ENCODE measurements around the gene HSD17B11. TPM values are rescaled to one million over a fixed set of nuclear protein-coding genes. Genes with fewer than 3 reads are reported as not detected.

The HSD17B11 gene
- total RNA-seq, 2 experiments from 2014 or later = 21.2 to 21.7 TPM

DNA sequence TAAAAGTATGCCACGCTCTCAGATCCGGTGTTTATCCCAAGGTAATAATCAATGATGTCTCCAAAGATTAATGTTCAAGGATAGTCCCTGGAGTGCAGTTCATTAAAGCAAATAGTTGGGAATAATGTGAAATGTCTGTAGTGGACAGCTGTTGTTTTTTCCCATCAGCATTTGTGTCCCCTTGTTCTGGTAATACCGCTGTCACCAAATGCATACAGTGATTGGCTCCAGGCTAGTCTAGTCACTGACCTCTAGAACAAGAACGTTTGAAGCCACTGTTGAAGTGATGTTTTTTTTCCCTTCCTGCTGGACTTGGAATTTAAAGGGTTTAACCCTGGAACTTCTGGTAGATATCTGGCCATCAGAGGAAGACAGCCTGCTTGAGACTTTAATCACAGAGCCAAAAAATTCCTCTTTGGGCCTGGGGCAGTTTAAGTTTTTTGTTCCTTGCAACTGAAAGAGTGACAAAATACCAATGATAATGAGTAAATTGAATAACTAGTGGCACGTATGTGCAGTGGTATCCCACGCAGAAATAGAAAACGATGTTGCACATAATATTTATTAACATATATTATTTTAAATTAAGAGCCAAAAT is 30.6 kb downstream of the HSD17B11 start:
- peaks cover 3% of the 10 kb centered on the region for H3K36me3 Mint-ChIP-seq (ENCODE audit: low read depth)
- intact Hi-C loops (cut with micrococcal nuclease) = no loop called here
- POLR2A ChIA-PET = no interaction called here
- CTCF ChIA-PET = interaction anchor here (0.6 to 1.6 kb wide), 3 partner anchors 16 to 105 kb away, joined by 3 to 5 read pairs (median 3); no protein-coding TSS in a partner anchor
- no peaks in the 10 kb centered on the region for H3K4me1 Mint-ChIP-seq (ENCODE audit: low read depth)
- ATAC-seq = no peak
- H3K27me3 Mint-ChIP-seq = no peaks in the 10 kb centered on the region
- no peak for DNase-seq
- no peak overlapping the region for H3K27ac Mint-ChIP-seq
- no peak overlapping the region for H3K4me3 Mint-ChIP-seq
- no peaks in the 10 kb centered on the region for H3K9me3 Mint-ChIP-seq
- TF ChIP-seq, protein P1, sequence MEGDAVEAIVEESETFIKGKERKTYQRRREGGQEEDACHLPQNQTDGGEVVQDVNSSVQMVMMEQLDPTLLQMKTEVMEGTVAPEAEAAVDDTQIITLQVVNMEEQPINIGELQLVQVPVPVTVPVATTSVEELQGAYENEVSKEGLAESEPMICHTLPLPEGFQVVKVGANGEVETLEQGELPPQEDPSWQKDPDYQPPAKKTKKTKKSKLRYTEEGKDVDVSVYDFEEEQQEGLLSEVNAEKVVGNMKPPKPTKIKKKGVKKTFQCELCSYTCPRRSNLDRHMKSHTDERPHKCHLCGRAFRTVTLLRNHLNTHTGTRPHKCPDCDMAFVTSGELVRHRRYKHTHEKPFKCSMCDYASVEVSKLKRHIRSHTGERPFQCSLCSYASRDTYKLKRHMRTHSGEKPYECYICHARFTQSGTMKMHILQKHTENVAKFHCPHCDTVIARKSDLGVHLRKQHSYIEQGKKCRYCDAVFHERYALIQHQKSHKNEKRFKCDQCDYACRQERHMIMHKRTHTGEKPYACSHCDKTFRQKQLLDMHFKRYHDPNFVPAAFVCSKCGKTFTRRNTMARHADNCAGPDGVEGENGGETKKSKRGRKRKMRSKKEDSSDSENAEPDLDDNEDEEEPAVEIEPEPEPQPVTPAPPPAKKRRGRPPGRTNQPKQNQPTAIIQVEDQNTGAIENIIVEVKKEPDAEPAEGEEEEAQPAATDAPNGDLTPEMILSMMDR (IDR thresholded peaks at IDR 0.05) = no peak

DNA sequence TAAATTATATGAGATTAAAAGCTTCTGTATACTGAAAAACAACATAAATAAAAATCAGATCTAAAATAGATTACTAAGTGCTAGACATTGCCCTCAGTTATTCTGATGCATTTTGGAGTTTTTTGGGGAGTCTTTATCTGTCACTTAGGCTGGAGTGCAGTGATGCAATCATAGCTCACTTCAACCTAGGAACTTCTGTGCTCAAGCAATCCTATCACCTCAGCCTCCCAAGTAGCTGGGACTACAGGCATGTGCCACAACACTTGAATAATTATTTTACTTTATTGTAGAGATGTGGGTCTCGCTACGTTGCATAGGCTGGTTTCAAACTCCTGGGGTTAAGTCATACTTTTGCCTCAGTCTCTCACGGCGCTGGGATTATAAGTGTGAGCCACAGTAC is 31.7 kb downstream of the HSD17B11 start:
- POLR2A ChIA-PET = no interaction called here
- intact Hi-C loops (cut with micrococcal nuclease) = loop anchor here (5.0 kb wide), 1 partner anchor 108 kb away; no protein-coding TSS in a partner anchor
- DNase-seq (no peak), ATAC-seq (no peak)
- H3K4me1 Mint-ChIP-seq (ENCODE audit: low read depth) = no peaks in the 10 kb centered on the region
- TF ChIP-seq, protein P1 (IDR thresholded peaks at IDR 0.05) = no peak
- H3K36me3 Mint-ChIP-seq (ENCODE audit: low read depth) = peaks cover 1% of the 10 kb centered on the region
- no peak overlapping the region for H3K4me3 Mint-ChIP-seq
- no peaks in the 10 kb centered on the region for H3K9me3 Mint-ChIP-seq
- H3K27me3 Mint-ChIP-seq = no peaks in the 10 kb centered on the region
- H3K27ac Mint-ChIP-seq = no peak overlapping the region
- CTCF ChIA-PET = interaction anchor here (1.6 kb wide), 1 partner anchor 106 kb away, joined by 5 read pairs; no protein-coding TSS in a partner anchor

GRCh38 chr4:87356832-87357526 is 34.0 kb downstream of the HSD17B11 start:
- Mint-ChIP-seq H3K27ac (no peak overlapping the region), H3K4me1 (ENCODE audit: low read depth) (no peaks in the 10 kb centered on the region), H3K36me3 (ENCODE audit: low read depth) (peaks cover 5% of the 10 kb centered on the region), H3K9me3 (no peaks in the 10 kb centered on the region), H3K27me3 (no peaks in the 10 kb centered on the region), H3K4me3 (no peak overlapping the region)
- CTCF ChIA-PET = interaction anchor here (1.2 to 3.0 kb wide), 3 partner anchors 17 to 101 kb away, joined by 3 to 10 read pairs (median 3); no protein-coding TSS in a partner anchor
- TF ChIP-seq, protein P1 (IDR thresholded peaks at IDR 0.05) = no peak
- intact Hi-C loops (cut with micrococcal nuclease) = loop anchor here (5.0 kb wide), 1 partner anchor 110 kb away; no protein-coding TSS in a partner anchor
- POLR2A ChIA-PET = no interaction called here
- no peak for DNase-seq
- no peak for ATAC-seq

DNA sequence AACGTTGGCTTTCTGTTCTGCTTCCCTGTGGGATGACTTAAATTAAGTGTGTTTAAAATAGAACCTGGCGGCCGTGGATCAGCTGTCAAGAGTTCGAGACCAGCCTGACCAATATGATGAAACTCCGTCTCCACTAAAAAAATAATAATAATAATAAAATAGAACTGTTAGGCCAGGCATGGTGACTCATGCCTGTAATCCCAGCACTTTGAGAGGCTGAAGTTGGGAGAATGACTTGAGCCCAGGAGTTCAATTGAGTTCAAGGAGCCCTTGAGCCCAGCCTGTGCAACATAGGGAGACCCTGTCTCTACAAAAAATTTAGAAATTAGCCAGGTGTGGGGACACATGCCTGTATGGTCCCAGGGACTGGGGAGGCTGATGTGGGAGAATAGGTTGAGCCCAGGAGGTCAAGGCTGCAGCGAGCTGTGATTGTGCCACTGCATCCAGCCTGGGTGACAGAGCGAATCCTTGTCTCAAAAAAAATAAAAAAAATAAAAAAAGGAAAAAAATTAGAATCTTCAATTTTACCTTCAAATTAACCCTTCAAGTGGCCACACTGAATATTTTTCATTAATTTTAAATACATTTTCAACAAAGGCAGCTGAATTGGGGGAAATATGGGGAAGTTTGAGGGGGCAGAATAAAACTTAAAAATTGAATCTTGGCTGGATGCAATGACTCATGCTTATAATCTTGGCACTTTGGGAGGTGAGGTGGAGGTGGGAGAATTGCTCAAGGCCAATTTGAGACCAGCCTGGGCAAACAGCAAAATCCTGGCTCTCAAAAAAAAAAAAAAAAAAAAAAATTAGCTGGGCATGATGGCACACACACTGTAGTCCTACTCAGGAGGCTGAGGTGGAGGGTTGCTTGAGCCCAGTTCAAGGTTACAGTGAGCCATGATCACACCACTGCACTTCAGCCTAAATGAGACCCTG is 36.6 kb downstream of the HSD17B11 start:
- TF ChIP-seq, protein P1 (IDR thresholded peaks at IDR 0.05) = no peak
- H3K4me3 Mint-ChIP-seq = no peak overlapping the region

More for the DNA sequence above, 36.6 kb downstream of the HSD17B11 start:
- no peaks in the 10 kb centered on the region for H3K27me3 Mint-ChIP-seq
- no peak for DNase-seq
- intact Hi-C loops (cut with micrococcal nuclease) = loop anchor here (5.0 kb wide), 1 partner anchor 113 kb away; no protein-coding TSS in a partner anchor
- H3K27ac Mint-ChIP-seq = no peak overlapping the region
- no peaks in the 10 kb centered on the region for H3K4me1 Mint-ChIP-seq (ENCODE audit: low read depth)
- CTCF ChIA-PET = interaction anchor here (0.7 to 2.4 kb wide), 12 partner anchors 8 to 494 kb away, joined by 3 to 36 read pairs (median 4); no protein-coding TSS in a partner anchor
- no peak for ATAC-seq
- no peaks in the 10 kb centered on the region for H3K9me3 Mint-ChIP-seq
- H3K36me3 Mint-ChIP-seq (ENCODE audit: low read depth) = peaks cover 5% of the 10 kb centered on the region
- POLR2A ChIA-PET = no interaction called here

Measured in activated CD8-positive, alpha-beta T cell treated with anti-CD3 and anti-CD28 coated beads for 36 hours (primary cell).